PC-3 (cell line): ENCODE data around the gene PRKCE.

Source experiments
- CTCF ChIP-seq: fragments of 300-600 bp; sonication (generic); conservative IDR thresholded peaks from 2 replicates; pipeline ENCODE4 v1.5.1; 2017; ENCODE audit warnings: antibody characterized with exemption, low read depth, mild to moderate bottlenecking, low read length
- EZH2 ChIP-seq: fragments of 300-600 bp; sonication (generic); IDR thresholded peaks from one replicate; pipeline ENCODE4 v1.6.1; 2017; ENCODE audit warnings: antibody characterized with exemption, mild to moderate bottlenecking, low read length; ENCODE audit not compliant: unreplicated experiment
- EZH2phosphoT487 ChIP-seq: fragments of 300-600 bp; sonication (generic); IDR thresholded peaks from 2 replicates; pipeline ENCODE4 v1.6.1; 2018; ENCODE audit warnings: mild to moderate bottlenecking, antibody characterized with exemption, low read length, borderline replicate concordance

- no peak for TF ChIP-seq CTCF
- TF ChIP-seq EZH2phosphoT487 = no peak
- TF ChIP-seq EZH2 = no peak
Measured at GRCh38 chr2:45631955-45632354, 19.5 kb upstream of the PRKCE start.
